HL-60/S4 treated with retinoic acid at 250 ng/mL for 4 days and 3 days (cell line): Measurements from ENCODE around the gene SIRT5.

Experiments
- in situ Hi-C: fragments of 300-500 bp; cut with MboI; formaldehyde crosslinking; loops from 2 replicates; pipeline ENCODE4 v1.7.0; 2022; ENCODE audit warnings: low sequenced_read_pairs

Gene SIRT5

GRCh38 chr6:13586603-13587542 is 12.5 kb downstream of the SIRT5 start:
- in situ Hi-C loops: no loop called here

DNA sequence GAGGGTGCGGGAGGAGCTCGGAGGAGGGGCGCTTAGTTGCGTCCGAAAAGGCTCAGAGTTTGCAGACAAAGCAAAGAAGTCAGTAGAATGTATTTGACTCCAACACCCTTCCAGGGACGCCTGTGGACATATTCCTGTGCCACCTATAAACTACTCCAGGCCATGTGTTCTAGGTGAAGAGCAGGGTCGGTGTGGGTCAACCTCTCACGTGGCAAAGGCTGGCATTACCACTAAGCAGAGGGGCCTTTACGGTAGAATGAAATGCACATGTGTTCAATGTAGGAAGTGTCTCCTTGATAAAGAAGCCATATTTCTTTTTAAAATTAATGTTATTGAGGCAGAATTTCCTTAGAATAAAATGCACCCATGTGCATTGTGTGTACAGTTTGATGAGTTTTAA is 15.4 kb downstream of the SIRT5 start:
- in situ Hi-C loops: no loop called here

DNA sequence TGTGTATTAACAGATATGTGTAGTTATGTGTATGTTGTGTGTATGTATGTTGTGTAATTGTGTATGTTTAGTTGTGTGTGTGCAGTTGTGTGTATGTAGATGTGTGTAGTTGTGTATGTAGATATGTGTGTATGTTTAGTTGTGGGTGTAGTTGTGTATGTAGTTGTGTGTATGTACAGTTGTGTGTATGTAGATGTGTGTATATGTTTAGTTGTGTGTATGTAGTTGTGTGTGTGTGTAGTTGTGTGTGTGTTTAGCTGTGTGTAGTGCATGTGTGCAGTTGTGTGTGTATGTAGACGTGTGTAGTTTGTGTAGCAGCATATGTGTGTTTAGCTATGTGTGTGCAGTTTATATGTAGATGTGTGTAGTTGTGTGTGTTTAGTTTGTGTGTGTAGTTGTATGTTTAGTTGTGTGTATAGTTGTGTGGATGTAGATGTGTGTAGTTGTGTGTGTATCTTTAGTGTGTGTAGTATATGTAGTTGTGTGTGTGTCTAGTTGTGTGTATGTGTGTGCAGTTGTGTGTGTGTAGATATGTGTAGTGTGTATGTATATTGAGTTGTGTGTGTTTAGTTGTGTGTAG is 16.3 kb downstream of the SIRT5 start:
- in situ Hi-C loops: no loop called here

DNA sequence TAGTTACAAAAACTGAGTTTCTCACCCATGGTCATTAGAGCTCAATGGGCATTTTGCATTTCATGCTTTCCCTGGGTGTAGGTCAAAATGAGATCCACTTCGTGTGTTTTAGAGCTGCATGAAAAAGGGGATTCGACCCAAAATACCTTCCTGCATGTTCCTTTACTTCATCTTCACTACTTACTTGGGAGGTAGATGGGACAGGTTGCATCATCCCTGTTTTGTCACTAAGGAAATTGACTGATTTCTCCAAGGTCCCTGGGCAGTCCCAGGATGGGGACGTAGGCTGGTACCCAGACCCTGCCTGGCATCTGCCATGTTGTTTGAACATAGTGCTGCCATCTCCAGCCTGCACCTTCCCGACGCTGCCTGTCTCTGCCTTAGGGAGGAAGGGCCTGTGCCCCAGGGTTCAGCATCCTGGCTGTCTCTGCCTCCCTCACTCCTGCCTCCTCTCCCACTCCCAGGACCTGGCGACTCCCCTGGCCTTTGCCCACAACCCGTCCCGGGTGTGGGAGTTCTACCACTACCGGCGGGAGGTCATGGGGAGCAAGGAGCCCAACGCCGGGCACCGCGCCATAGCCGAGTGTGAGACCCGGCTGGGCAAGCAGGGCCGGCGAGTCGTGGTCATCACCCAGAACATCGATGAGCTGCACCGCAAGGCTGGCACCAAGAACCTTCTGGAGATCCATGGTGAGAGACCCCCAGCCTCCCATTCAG is 17.0 kb downstream of the SIRT5 start:
- in situ Hi-C loops: no loop called here

- in situ Hi-C loops: no loop called here
Measured at GRCh38 chr6:13593103-13593502, 18.7 kb downstream of the SIRT5 start.

DNA sequence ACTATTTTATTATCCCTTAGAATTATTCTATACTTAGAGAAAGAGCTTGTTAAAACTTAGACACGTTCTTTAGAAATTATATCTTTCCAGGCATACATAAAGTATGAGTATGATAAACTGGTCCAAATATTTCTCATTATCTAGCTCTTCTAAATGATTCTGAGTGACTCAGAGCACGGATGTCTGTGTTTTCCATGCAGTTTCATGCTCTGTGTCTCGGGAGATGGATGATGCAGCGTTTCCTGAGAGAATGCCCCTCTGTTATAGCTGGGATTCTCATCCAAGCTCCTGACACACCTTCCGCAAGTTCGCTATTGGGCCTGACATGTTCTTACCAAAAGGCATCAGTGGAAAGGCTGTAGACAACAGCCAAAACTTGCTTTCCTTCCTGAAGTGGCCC is 19.3 kb downstream of the SIRT5 start:
- in situ Hi-C loops: no loop called here

GRCh38 chr6:13597073-13597472 is 22.7 kb downstream of the SIRT5 start:
- in situ Hi-C loops: no loop called here

DNA sequence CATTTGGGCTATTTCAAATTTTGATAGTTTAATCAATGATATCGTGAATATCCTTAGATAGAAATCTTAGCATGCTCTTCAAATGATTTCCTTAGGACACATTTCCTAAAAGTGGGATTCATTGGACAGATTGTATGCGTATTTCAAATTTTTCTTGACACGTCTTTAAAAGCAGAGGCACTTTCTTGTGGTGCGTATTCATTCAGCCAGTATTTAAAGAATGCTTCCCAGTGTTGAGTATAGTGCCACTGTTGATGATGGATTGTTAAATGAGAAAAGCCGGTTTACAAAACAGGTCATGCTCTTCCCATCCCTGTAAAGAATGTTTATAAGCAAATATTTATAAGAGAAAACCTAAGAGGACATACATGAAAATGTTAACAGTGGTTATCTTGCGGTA is 25.6 kb downstream of the SIRT5 start:
- in situ Hi-C loops: no loop called here

GRCh38 chr6:13604135-13604534 is 29.7 kb downstream of the SIRT5 start:
- in situ Hi-C loops: no loop called here

- in situ Hi-C loops: no loop called here
Measured at GRCh38 chr6:13604546-13605416, 30.4 kb downstream of the SIRT5 start.

DNA sequence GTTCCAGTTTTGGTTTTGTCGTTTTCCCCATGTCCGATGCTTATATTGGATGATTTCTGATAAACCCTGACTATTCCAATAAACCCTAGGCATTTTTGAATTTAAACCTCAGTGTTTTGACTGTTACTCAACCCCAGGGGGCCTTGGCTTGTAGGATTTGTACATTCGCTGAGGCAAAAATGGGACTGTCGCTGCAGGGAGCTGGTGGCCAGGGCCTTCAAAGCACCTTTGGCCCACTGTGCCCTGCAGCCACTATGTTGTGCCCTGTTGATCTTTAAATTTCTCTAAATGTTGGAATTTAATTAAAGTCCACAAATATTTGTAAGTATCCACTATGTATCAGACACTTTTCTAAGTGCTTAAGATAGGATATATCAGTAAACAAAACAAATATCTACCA is 31.2 kb downstream of the SIRT5 start:
- in situ Hi-C loops: no loop called here

DNA sequence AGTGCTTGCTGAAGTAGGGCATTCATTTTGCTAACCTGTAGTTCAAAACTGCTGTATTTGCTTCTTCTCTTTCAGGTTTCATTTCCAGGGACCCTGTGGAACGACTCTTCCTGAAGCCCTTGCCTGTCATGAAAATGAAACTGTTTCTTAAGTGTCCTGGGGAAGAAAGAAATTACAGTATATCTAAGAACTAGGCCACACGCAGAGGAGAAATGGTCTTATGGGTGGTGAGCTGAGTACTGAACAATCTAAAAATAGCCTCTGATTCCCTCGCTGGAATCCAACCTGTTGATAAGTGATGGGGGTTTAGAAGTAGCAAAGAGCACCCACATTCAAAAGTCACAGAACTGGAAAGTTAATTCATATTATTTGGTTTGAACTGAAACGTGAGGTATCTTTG is 37.3 kb downstream of the SIRT5 start:
- in situ Hi-C loops: no loop called here

DNA sequence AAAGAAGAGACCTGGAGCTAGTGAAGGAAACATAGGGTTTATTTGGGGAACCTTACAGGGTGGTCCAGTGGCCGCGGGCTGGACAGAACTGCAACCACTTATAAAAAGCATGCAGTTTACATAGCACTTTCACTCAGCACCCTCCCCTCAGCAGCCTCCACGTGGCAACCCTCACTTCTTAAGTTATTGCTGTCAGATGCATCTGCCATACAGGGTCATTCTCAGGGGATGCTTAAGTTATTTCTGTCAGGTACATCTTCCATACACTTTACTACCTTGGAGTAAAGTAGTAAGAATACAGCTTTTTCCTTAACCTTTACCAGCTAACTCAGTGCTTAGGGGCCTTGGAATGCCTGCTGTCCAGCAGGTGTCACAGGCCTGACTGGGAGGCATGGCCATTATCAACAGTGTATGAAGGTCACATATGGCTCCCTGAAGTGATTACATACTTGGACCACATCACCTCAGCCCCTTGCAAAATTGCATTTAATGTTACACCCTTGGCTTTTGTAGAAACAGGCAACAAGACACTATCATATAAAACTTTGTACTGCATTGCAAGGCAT is 38.7 kb downstream of the SIRT5 start:
- in situ Hi-C loops: no loop called here

- in situ Hi-C loops: no loop called here
Measured at GRCh38 chr6:13614126-13614925, 39.9 kb downstream of the SIRT5 start.

- in situ Hi-C loops: no loop called here
Measured at GRCh38 chr6:13614926-13615791, 40.8 kb downstream of the SIRT5 start, which contains the start of gene NOL7. Gene NOL7, plus strand, starts transcription at chr6:13615335. Its CDS starts 24 bp downstream, at chr6:13615359.

DNA sequence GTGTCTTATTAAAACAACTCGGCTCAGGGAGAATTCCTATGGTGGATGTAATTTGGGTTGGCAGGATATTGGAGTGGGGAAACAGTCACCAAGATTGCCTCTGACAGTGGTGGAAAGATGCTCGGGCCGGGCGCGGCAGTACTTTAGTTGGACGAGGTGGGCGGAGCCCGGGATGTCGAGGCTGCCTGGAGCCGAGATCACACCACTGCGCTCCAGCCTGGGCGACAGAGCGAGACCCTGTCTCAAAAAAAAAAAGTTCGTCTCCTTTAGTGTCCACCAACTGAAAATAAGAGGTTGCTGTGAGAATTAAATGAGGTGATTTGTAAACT is 41.4 kb downstream of the SIRT5 start:
- in situ Hi-C loops: no loop called here

DNA sequence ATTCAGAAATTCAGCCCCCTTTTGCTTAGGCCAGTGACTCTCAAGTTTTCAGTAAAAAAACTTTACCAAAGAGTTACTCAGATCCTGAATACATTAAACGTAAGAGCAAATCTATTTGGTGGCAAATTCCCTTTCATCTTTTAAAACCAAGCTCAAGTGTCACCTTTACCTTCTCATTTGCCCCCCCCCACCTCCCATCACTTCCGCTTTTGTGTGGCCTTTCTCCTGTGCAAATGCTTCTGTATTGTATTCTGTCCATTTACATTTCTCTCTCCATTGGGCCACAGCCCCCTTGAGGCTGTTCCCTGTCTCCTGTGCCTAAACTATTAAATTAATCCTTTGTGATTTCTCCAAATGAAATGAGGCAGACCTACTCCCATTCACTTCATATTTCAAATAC is 42.7 kb downstream of the SIRT5 start:
- in situ Hi-C loops: no loop called here

- in situ Hi-C loops: no loop called here
Measured at GRCh38 chr6:13624871-13625288, 50.5 kb downstream of the SIRT5 start.
